ENCODE results near the gene SEPTIN6. TPM values are rescaled to one million over a fixed set of nuclear protein-coding genes. Genes with fewer than 3 reads are reported as not detected.

SEPTIN6 gene
- total and polyA plus RNA-seq, 2 of the 8 experiments (the other 6 are each of a cell fraction or from before 2014, with no cell fraction given) = 31.0 to 42.6 TPM

DNA sequence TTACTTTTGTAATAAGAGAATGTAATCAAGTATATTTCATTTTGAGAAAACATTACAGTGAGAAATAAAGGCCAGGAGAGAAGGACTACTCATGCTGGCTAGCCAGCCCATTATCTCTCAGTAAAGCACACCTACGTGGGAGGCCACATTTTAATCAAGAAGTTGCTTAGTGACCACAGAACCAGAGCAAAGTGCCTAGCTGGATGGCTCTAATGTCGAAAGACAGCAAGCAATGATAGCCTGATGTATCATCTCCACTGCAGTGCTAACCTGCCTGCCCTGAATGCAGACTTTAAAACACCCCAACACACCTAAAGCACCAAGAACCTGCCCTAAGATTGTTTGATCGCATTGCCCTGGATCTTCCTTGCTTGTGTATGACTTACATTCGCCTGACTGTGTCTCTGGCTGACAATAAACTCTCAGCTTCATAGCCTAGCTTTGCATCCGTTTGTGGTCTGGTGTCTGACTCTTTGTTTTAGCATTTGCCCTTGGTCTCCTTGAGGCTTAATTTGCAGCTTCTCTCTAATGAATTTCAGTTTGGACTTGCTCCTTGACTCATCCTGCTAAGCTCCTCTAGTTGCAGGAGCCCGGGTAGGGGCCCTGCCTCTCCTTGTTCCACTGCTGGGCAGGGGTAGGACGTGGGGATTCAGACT, 34.1 kb upstream of the SEPTIN6 start:
- 76% methylated on average over 6 of the region's 7 CpGs; no CpG with 5 or more reads in 1 of the 2 experiments for WGBS, 2 experiments (ENCODE audit: extremely low coverage in 1 of 2, insufficient coverage in 1 of 2, insufficient read length in 1 of 2, insufficient replicate concordance in 2 of 2, low coverage in 1 of 2, low lambda C conversion rate in 2 of 2, missing lambda C conversion rate in 1 of 2)
- Histone ChIP-seq H3K23me2 (ENCODE audit: low read depth, low read length) (no peaks in the 10 kb centered on the region), H3K9ac (replicated peaks in 1 of 4; ENCODE audit: extremely low read depth in 1 of 4, low read depth in 3 of 4, low read length in 3 of 4) (no peak overlapping the region), H2BK5ac (ENCODE audit: low read depth, low read length) (no peak overlapping the region), H3K4me2 (ENCODE audit: insufficient read depth in 1 of 2, low read depth in 2 of 2, low read length in 2 of 2) (no peak overlapping the region), H3K79me2 (ENCODE audit: control insufficient read depth in 1 of 2, insufficient read depth in 2 of 2, low read length in 2 of 2) (no peaks in the 10 kb centered on the region), H4K20me1 (replicated peaks in 1 of 2; ENCODE audit: control insufficient read depth in 1 of 2, insufficient read depth in 2 of 2, low read length in 2 of 2) (no peaks in the 10 kb centered on the region), H4K91ac (replicated peaks; ENCODE audit: insufficient read length, low read length) (no peak overlapping the region), H3K4me3 (ENCODE audit: extremely low read depth in 1 of 4, insufficient read depth in 2 of 4, low read depth in 3 of 4, low read length in 4 of 4) (no peak overlapping the region), H3K18ac (ENCODE audit: extremely low read depth, low read length) (no peak overlapping the region), H3K56ac (replicated peaks; ENCODE audit: insufficient read length, low read depth, low read length) (no peak overlapping the region), H2BK120ac (replicated peaks; ENCODE audit: low read depth, low read length) (no peak overlapping the region), H2BK12ac (ENCODE audit: low read depth, low read length) (no peak overlapping the region), H4K8ac (ENCODE audit: extremely low read depth, insufficient read depth, low read length) (no peak overlapping the region; the same call in 1 of the 2 replicates), H3K14ac (ENCODE audit: insufficient read length) (no peak overlapping the region), H3K27ac (ENCODE audit: low read depth, low read length) (no peak overlapping the region), H3K36me3 (ENCODE audit: control insufficient read depth in 2 of 4, insufficient read depth in 4 of 4, low read length in 3 of 4) (no peaks in the 10 kb centered on the region), H4K5ac (ENCODE audit: insufficient read length, low read depth, low read length) (no peak overlapping the region), H2BK20ac (ENCODE audit: low read length) (no peak overlapping the region), H2AK5ac (ENCODE audit: low read depth, low read length) (no peak overlapping the region), H3K4ac (replicated peaks; ENCODE audit: insufficient read length, low read depth, low read length) (no peak overlapping the region), H3K9me3 (ENCODE audit: insufficient read depth in 2 of 2, low read depth in 1 of 2, low read length in 1 of 2) (no peaks in the 10 kb centered on the region), H3K4me1 (replicated peaks in 1 of 4; ENCODE audit: control insufficient read depth in 3 of 4, insufficient read depth in 4 of 4, low read length in 3 of 4) (peaks cover 0 to 2% (median under 1%) of the 10 kb centered on the region in 4 experiments; a peak in 2 of 7 replicates), H3K79me1 (ENCODE audit: low read depth, low read length) (no peaks in the 10 kb centered on the region), H3K23ac (ENCODE audit: insufficient read length) (no peak overlapping the region), H2BK15ac (ENCODE audit: low read length) (no peak overlapping the region; the same call in 1 of the 2 replicates), H3K27me3 (replicated peaks in 1 of 4; ENCODE audit: control insufficient read depth in 3 of 4, extremely low read depth in 1 of 4, insufficient read depth in 3 of 4, low read length in 3 of 4) (no peaks in the 10 kb centered on the region), H2AFZ (ENCODE audit: low read length) (peak overlapping the region; percentile 96; the same call in 1 of the 2 replicates)
- ChIA-PET POLR2A (ENCODE audit: partially characterized antibody) (interaction anchor here (1.2 kb wide), 1 partner anchor 61 kb away, joined by 3 read pairs; no protein-coding TSS in a partner anchor), CTCF (ENCODE audit: partially characterized antibody) (interaction anchor here (0.5 to 6.9 kb wide), 15 partner anchors 9 to 210 kb away, joined by 3 to 47 read pairs (median 6); partner anchors contain the start of genes SEPTIN6 and SOWAHD)
- DNase-seq (ENCODE audit: low read depth in 1 of 2, low spot score in 2 of 2) (no peak), FAIRE-seq (no peak)
- no peak for TF ChIP-seq EZH2 (IDR thresholded peaks at IDR 0.05; ENCODE audit: low read depth, low read length, severe bottlenecking)
- TF ChIP-seq CREB1 (IDR thresholded peaks at IDR 0.05) = no peak
- TF ChIP-seq FOSL1 (IDR thresholded peaks at IDR 0.05; ENCODE audit: insufficient read depth, low read depth, low read length) = no peak
- TF ChIP-seq BACH1 (IDR thresholded peaks at IDR 0.05; ENCODE audit: low read length) = no peak
- no peak for TF ChIP-seq TBP (IDR thresholded peaks at IDR 0.05; ENCODE audit: low read depth, low read length)
- TF ChIP-seq HDAC2 (IDR thresholded peaks at IDR 0.05; ENCODE audit: borderline replicate concordance in 1 of 2, low read depth in 2 of 2, low read length in 2 of 2) = no peak
- TF ChIP-seq POU5F1 (IDR thresholded peaks at IDR 0.05; ENCODE audit: low read depth, low read length) = no peak
- TF ChIP-seq, protein P1, sequence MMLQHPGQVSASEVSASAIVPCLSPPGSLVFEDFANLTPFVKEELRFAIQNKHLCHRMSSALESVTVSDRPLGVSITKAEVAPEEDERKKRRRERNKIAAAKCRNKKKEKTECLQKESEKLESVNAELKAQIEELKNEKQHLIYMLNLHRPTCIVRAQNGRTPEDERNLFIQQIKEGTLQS (IDR thresholded peaks at IDR 0.05; ENCODE audit: insufficient read depth, low read depth, low read length) = no peak
- no peak for TF ChIP-seq HDAC6 (IDR thresholded peaks at IDR 0.05; ENCODE audit: low read depth, low read length)
- TF ChIP-seq, protein P2, sequence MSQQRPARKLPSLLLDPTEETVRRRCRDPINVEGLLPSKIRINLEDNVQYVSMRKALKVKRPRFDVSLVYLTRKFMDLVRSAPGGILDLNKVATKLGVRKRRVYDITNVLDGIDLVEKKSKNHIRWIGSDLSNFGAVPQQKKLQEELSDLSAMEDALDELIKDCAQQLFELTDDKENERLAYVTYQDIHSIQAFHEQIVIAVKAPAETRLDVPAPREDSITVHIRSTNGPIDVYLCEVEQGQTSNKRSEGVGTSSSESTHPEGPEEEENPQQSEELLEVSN (IDR thresholded peaks at IDR 0.05) = no peak
- no peak for TF ChIP-seq SP1 (IDR thresholded peaks at IDR 0.05; ENCODE audit: low read depth, low read length)
- no peak for TF ChIP-seq BCL11A (IDR thresholded peaks at IDR 0.05; ENCODE audit: low read depth in 2 of 2, low read length in 2 of 2)
